GM23248 (cell line): ENCODE data around the gene PLCH1. TPM values are rescaled to one million over a fixed set of nuclear protein-coding genes. Genes with fewer than 3 reads are reported as not detected.
A peak's percentile ranks its signal among the peaks of the same experiment; 100 is the strongest.

ENCODE experiments used
- DNase-seq: peaks from one replicate; pipeline ENCODE4 v3.0.0-alpha.2; 2015
- H2AFZ ChIP-seq: fragments of 200-600 bp; sonication (generic); 2 replicates; pipeline ENCODE4 v1.6.1; 2016; ENCODE audit warnings: antibody characterized with exemption
- H3F3A ChIP-seq: fragments of 200-600 bp; sonication (generic); 2 replicates; pipeline ENCODE4 v1.6.1; 2016; ENCODE audit warnings: mild to moderate bottlenecking, antibody characterized with exemption, mixed run types; ENCODE audit not compliant: insufficient read depth
- H3K27ac ChIP-seq: fragments of 200-600 bp; sonication (generic); 2 replicates; pipeline ENCODE4 v1.5.1; 2016; ENCODE audit warnings: mild to moderate bottlenecking
- H3K27me3 ChIP-seq: fragments of 200-600 bp; sonication (generic); replicated peaks from 2 replicates; pipeline ENCODE4 v1.6.1; 2016; ENCODE audit warnings: mild to moderate bottlenecking; ENCODE audit not compliant: insufficient read depth
- H3K36me3 ChIP-seq: fragments of 200-600 bp; sonication (generic); 2 replicates; pipeline ENCODE4 v1.6.1; 2016; ENCODE audit warnings: low read depth, mild to moderate bottlenecking
- H3K4me1 ChIP-seq: fragments of 200-600 bp; sonication (generic); 2 replicates; pipeline ENCODE4 v1.6.1; 2016; ENCODE audit warnings: mild to moderate bottlenecking; ENCODE audit not compliant: insufficient read depth
- H3K4me2 ChIP-seq: fragments of 200-600 bp; sonication (generic); one replicate; pipeline ENCODE4 v1.6.1; 2016; ENCODE audit warnings: mild to moderate bottlenecking; ENCODE audit not compliant: unreplicated experiment
- H3K4me3 ChIP-seq: fragments of 200-600 bp; sonication (generic); 2 replicates; pipeline ENCODE4 v1.5.1; 2016; ENCODE audit warnings: mild to moderate bottlenecking
- H3K79me2 ChIP-seq: fragments of 200-600 bp; sonication (generic); 2 replicates; pipeline ENCODE4 v1.6.1; 2016; ENCODE audit warnings: mild to moderate bottlenecking; ENCODE audit not compliant: insufficient read depth
- H3K9ac ChIP-seq: fragments of 200-600 bp; sonication (generic); 2 replicates; pipeline ENCODE4 v1.6.1; 2016; ENCODE audit warnings: mild to moderate bottlenecking
- H3K9me2 ChIP-seq: fragments of 200-600 bp; sonication (generic); 2 replicates; pipeline ENCODE4 v1.6.1; 2016; ENCODE audit warnings: mixed run types, mild to moderate bottlenecking, moderate library complexity; ENCODE audit not compliant: insufficient read depth
- H3K9me3 ChIP-seq: fragments of 200-600 bp; sonication (generic); one replicate; pipeline ENCODE4 v1.6.1; 2017; ENCODE audit warnings: low read depth
- H4K20me1 ChIP-seq: fragments of 200-600 bp; sonication (generic); 2 replicates; pipeline ENCODE4 v1.6.0; 2016; ENCODE audit not compliant: insufficient read depth
- EZH2 ChIP-seq: fragments of 200-600 bp; sonication (generic); IDR thresholded peaks from 2 replicates; pipeline ENCODE4 v1.6.1; 2018; ENCODE audit warnings: antibody characterized with exemption, mild to moderate bottlenecking; ENCODE audit not compliant: insufficient read depth, poor library complexity, severe bottlenecking
- EZH2phosphoT487 ChIP-seq: fragments of 200-600 bp; sonication (generic); IDR thresholded peaks from 2 replicates; pipeline ENCODE4 v1.6.1; 2018; ENCODE audit warnings: antibody characterized with exemption, moderate library complexity, mild to moderate bottlenecking, low read depth; ENCODE audit not compliant: insufficient read depth
- WGBS, 2 experiments: methylation state at CpG; one replicate each; pipeline ENCODE4 v1.1.6; 2015 to 2017; ENCODE audit warnings: low lambda C conversion rate in 2 of 2, low coverage in 1 of 2; ENCODE audit errors: missing lambda C conversion rate in 2 of 2; 5-methylcytosine and 5-hydroxymethylcytosine counted together
- in situ Hi-C: fragments of 300-500 bp; cut with MboI; formaldehyde crosslinking; loops from 2 replicates; pipeline ENCODE4 v1.15.0; 2020
- polyA plus RNA-seq: library from polyadenylated mRNA; unstranded; fragments of >200 nt; fragmentation: Nextera tagmentation; extraction: Ambion mirVana; gene quantifications from 2 replicates; pipeline ENCODE4 v1.2.1, GENCODE V29; 2016
- total RNA-seq: library from RNA; depleted of rRNA; stranded (reverse); fragments of >200 nt; shearing (Covaris generic); gene quantifications from 2 replicates; pipeline ENCODE4 v1.2.3, GENCODE V29; 2014; rRNA removed

Gene PLCH1
- total RNA-seq (under 0.01 TPM in 1 of 2 replicates, not detected in the other), polyA plus RNA-seq (not detected in 2 replicates)

DNA sequence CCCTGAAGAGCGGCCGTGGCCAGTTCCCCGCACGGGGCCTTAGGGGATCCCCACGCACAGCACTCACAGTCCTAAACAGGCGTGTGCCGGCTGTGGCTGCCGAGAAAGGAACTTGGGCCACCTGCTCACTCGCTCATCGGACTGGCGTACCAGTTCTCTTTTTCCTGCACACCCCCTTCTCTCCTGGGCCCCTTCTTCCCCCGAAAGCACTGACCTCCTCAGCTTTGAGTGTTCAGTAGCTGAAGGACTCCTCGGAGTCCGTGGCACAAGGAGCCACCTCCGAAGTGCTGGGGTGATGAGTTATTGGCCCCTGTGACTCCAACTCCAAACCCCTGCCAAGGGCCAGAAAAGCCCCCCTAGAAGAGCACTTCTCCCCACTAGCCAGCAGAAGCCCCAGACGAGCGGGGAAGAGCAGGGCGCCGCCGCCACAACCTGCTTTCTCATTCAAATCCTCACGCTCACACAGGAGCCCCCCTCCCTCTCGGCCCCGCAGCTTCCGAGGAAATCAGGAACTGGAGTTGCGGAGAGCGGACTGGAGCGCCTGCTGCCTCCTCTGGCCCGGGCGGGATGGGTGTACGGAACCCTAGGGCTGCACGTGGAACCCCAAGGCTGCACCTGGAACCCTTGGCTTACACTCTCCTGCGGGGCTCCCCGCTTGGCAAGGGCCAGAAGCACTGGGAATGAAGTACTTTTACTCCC is at the start of gene PLCH1:
Gene PLCH1, minus strand, starts transcription at position 446 of the 699 bp plus-strand sequence. CDS start 40,847 bp downstream, outside the sequence.
- Histone ChIP-seq H3K4me3 (peak within 1 kb of the TSS; percentile 89), H3K9ac (peak within 1 kb of the TSS; percentile 52), H3K27ac (no peak within 1 kb of the TSS), H3K9me2 (no peaks in the 10 kb centered on the region), H3K79me2 (no peaks in the 10 kb centered on the region), H3F3A (no peaks in the 10 kb centered on the region), H3K4me1 (0 out of 2 replicates have a peak, but pooled peaks cover 3% of the 10 kb centered on the region), H4K20me1 (no peaks in the 10 kb centered on the region), H3K36me3 (no peaks in the 10 kb centered on the region), H3K4me2 (peak within 1 kb of the TSS; percentile 99), H2AFZ (peak within 1 kb of the TSS; percentile 95), H3K27me3 (peaks cover 24% of the 10 kb centered on the region), H3K9me3 (no peaks in the 10 kb centered on the region)
- DNase-seq = peak; percentile 72
- 2 to 4% methylated on average over 33 of the region's 33 CpGs for WGBS, 2 experiments
- in situ Hi-C loops = no loop called here
- TF ChIP-seq EZH2 (no peak), EZH2phosphoT487 (no peak)

- 38 to 56% methylated on average over 1 of the region's 1 CpG for WGBS, 2 experiments
- DNase-seq = no peak
- no peak overlapping the region for H3K9ac ChIP-seq
- H3K9me2 ChIP-seq = no peaks in the 10 kb centered on the region
- H3K4me2 ChIP-seq = no peak overlapping the region
- H4K20me1 ChIP-seq = no peaks in the 10 kb centered on the region
- TF ChIP-seq EZH2phosphoT487 = no peak
- TF ChIP-seq EZH2 = no peak
- no peaks in the 10 kb centered on the region for H3K27me3 ChIP-seq
- H3K79me2 ChIP-seq = no peaks in the 10 kb centered on the region
- no peak overlapping the region for H2AFZ ChIP-seq
- no peak overlapping the region for H3K4me3 ChIP-seq
- H3K4me1 ChIP-seq = no peaks in the 10 kb centered on the region
- no peak overlapping the region for H3K27ac ChIP-seq
- no peaks in the 10 kb centered on the region for H3K36me3 ChIP-seq
- H3K9me3 ChIP-seq = no peaks in the 10 kb centered on the region
- H3F3A ChIP-seq = no peaks in the 10 kb centered on the region
- in situ Hi-C loops = no loop called here
These were observed 47.7 kb upstream of the PLCH1 start for GRCh38 chr3:155792532-155792931.

DNA sequence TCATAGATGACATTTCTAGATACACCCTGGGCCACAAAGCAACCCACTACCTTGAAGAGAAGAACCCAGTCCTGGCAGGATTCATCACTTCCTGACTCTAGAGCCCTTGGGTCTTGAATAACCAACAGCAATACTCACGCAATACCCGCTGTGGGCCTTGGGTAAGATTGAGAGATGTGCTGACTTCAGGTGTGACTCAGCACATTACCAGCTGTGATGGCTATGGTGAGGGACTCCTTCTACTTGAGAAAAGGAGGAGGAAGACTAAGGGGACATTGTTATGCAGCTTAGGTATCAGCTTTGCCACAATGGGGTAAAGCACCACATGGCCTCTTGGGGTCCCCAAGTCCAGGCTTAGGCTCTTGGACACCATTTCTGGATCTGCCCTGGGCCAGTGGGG is 46.3 kb upstream of the PLCH1 start:
- Histone ChIP-seq H3F3A (no peaks in the 10 kb centered on the region), H2AFZ (no peak overlapping the region), H3K9me2 (no peaks in the 10 kb centered on the region), H3K4me3 (no peak overlapping the region), H3K79me2 (no peaks in the 10 kb centered on the region), H3K4me2 (no peak overlapping the region), H3K9ac (no peak overlapping the region), H4K20me1 (no peaks in the 10 kb centered on the region), H3K9me3 (no peaks in the 10 kb centered on the region), H3K4me1 (no peaks in the 10 kb centered on the region), H3K36me3 (no peaks in the 10 kb centered on the region), H3K27ac (no peak overlapping the region), H3K27me3 (no peaks in the 10 kb centered on the region)
- TF ChIP-seq EZH2phosphoT487 = no peak
- TF ChIP-seq EZH2 = no peak
- WGBS, 2 experiments = 90 to 91% methylated on average over 2 of the region's 2 CpGs
- in situ Hi-C loops = no loop called here
- peak; percentile 18 for DNase-seq

GRCh38 chr3:155790272-155790925 is 45.5 kb upstream of the PLCH1 start:
- Histone ChIP-seq H3K9ac (no peak overlapping the region), H2AFZ (no peak overlapping the region), H3K36me3 (no peaks in the 10 kb centered on the region), H3F3A (no peaks in the 10 kb centered on the region), H4K20me1 (no peaks in the 10 kb centered on the region), H3K27me3 (no peaks in the 10 kb centered on the region), H3K9me3 (no peaks in the 10 kb centered on the region), H3K4me2 (no peak overlapping the region), H3K27ac (no peak overlapping the region), H3K9me2 (no peaks in the 10 kb centered on the region), H3K79me2 (no peaks in the 10 kb centered on the region), H3K4me1 (no peaks in the 10 kb centered on the region), H3K4me3 (no peak overlapping the region)
- TF ChIP-seq EZH2phosphoT487 (no peak), EZH2 (no peak)
- DNase-seq = no peak
- in situ Hi-C loops = no loop called here
- 66 to 74% methylated on average over 4 of the region's 4 CpGs for WGBS, 2 experiments
